Natural killer cell treated with Interleukin-12 subunit alpha and Interleukin-12 subunit beta and Interleukin-15 and Interleukin-18, amount 100 ng/mL, for 72 hours (primary cell): Measurements from ENCODE around the gene TMEM69. TPM values are rescaled to one million over a fixed set of nuclear protein-coding genes. Genes with fewer than 3 reads are reported as not detected.
"Not testable (repeated sequence)": the region's sequence is repeated elsewhere in the genome, so short reads cannot be mapped to it uniquely, and the experiment has no call there.

Experiments
- ATAC-seq, 2 donors: fragments of 150-1000 bp; cut with Tn5 transposase in 1 of 2; sonication (Bioruptor Pico), chemical (Tn5 transposase) in 1 of 2; 2 replicates each; pipeline ENCODE4 v1.10.0; 2021
- DNase-seq: peaks from one replicate; pipeline ENCODE4 v3.0.0; 2022; ENCODE audit warnings: low spot score
- H3K27ac Mint-ChIP-seq, 2 donors: 1 replicate in 1 of 2; 2 replicates in 1 of 2; pipeline ENCODE4 v1.8.0; 2022; ENCODE audit warnings: mixed read lengths in 2 of 2, mild to moderate bottlenecking in 1 of 2, moderate library complexity in 1 of 2
- H3K27me3 Mint-ChIP-seq, 2 donors: 1 replicate in 1 of 2; 2 replicates in 1 of 2; pipeline ENCODE4 v1.8.0; 2022; ENCODE audit warnings: mixed read lengths in 2 of 2
- H3K36me3 Mint-ChIP-seq: one replicate; pipeline ENCODE4 v1.8.0; 2022; ENCODE audit warnings: mixed read lengths
- H3K4me1 Mint-ChIP-seq, 2 donors: 1 replicate in 1 of 2; 2 replicates in 1 of 2; pipeline ENCODE4 v1.8.0; 2022; ENCODE audit warnings: low read depth in 2 of 2, mixed read lengths in 2 of 2, mild to moderate bottlenecking in 1 of 2
- H3K4me3 Mint-ChIP-seq: one replicate; pipeline ENCODE4 v1.8.0; 2022; ENCODE audit warnings: mixed read lengths
- H3K9me3 Mint-ChIP-seq: 2 replicates; pipeline ENCODE4 v1.8.0; 2022; ENCODE audit warnings: mixed read lengths
- total RNA-seq, 2 donors: library from RNA; stranded (reverse); gene quantifications; one replicate each; pipeline ENCODE4 v1.2.3, GENCODE V29; 2022

The TMEM69 gene
- total RNA-seq, 2 donors from 2014 or later = 18.7 to 19.4 TPM

DNA sequence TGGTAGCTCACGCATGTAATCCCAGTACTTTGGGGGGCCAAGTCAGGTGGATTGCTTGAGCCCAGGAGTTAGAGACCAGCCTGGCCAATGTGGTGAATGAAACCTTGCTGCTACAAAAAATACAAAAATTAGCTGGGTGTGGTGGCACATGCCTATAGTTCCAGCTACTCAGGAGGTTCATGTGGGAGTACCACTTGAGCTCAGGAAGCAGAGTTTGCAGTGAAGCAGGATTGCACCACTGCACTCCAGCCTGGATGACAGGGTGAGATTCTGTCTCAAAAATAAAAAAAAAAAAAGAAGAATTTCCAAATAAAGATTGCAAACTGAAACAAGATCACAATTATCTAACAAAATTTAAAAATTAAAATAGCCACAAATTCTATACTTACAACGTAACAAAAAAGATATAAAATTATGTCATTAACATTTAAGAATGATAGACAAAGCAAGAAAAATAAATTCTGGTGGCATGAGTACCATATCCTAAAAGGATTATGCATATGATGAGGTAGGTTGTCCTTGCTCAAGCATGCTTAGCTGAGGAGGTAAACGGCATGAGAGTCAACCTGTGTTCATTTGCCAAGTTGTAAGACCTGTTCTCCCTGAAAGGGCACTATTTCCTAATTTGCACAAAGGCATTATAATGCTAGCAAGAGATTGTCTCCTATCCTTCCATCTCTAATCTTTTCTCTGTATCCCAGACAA, 42.2 kb downstream of the TMEM69 start:
- no peak for ATAC-seq
- H3K27me3 Mint-ChIP-seq = no peaks in the 10 kb centered on the region
- no peaks in the 10 kb centered on the region for H3K9me3 Mint-ChIP-seq
- no peak for DNase-seq
- H3K4me3 Mint-ChIP-seq = no peak overlapping the region
- no peaks in the 10 kb centered on the region for H3K36me3 Mint-ChIP-seq
- no peak overlapping the region for H3K27ac Mint-ChIP-seq
- H3K4me1 Mint-ChIP-seq = peaks cover 5 to 7% of the 10 kb centered on the region in 2 donors

DNA sequence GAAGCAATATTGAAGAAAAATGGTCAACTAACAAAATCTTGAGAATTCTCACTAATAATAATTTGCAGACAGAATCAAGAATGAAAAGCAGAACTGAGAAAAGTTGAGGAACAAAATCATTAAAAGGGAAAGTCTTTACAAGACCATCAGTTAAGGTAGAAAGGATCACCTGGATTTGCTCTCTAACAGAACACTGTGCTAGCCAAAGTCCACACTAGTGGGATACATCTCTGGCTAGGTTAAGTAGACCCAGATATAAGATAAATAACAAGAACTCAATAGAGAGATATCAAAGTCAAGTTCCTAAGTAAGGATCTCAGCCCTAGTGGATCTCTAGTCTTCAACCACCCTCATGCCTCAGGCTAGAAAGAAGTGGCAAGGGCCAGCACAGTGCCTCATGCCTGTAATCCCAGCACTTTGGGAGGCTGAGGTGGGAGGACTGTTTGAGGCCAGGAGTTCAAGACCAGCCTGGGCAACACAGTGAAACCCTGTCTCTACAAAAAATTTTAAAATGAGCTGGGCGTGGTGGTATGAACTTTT, 42.9 kb downstream of the TMEM69 start:
- ATAC-seq = no peak
- no peak overlapping the region for H3K4me3 Mint-ChIP-seq
- no peaks in the 10 kb centered on the region for H3K9me3 Mint-ChIP-seq
- peaks cover 5 to 7% of the 10 kb centered on the region in 2 donors for H3K4me1 Mint-ChIP-seq
- no peaks in the 10 kb centered on the region for H3K27me3 Mint-ChIP-seq
- H3K36me3 Mint-ChIP-seq = no peaks in the 10 kb centered on the region
- no peak for DNase-seq
- no peak overlapping the region for H3K27ac Mint-ChIP-seq

DNA sequence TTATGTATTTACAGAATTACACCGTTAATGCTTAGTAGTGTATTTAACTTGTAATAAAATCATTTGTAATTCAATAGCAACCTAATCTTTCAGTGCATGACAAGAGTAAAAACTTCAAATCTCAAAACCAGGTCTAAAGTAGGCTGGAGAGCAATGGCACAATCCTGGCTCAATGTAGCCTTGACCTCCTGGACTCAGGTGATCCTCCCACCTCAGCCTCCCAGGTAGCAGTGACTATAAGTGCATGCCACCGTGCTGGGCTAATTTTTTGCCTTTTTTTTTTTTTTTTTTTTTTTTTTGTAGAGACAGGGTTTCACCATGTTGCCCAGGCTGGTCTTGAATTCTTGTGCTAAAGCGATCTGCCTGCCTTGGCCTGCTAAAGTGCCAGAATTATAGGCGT, 51.2 kb downstream of the TMEM69 start:
- no peaks in the 10 kb centered on the region for H3K27me3 Mint-ChIP-seq
- H3K4me3 Mint-ChIP-seq = no peak overlapping the region
- no peak overlapping the region for H3K27ac Mint-ChIP-seq
- ATAC-seq (no peak), DNase-seq (no peak)
- H3K9me3 Mint-ChIP-seq = no peaks in the 10 kb centered on the region
- H3K4me1 Mint-ChIP-seq = peaks cover 5% of the 10 kb centered on the region in 2 donors
- H3K36me3 Mint-ChIP-seq = peaks cover 6% of the 10 kb centered on the region

DNA sequence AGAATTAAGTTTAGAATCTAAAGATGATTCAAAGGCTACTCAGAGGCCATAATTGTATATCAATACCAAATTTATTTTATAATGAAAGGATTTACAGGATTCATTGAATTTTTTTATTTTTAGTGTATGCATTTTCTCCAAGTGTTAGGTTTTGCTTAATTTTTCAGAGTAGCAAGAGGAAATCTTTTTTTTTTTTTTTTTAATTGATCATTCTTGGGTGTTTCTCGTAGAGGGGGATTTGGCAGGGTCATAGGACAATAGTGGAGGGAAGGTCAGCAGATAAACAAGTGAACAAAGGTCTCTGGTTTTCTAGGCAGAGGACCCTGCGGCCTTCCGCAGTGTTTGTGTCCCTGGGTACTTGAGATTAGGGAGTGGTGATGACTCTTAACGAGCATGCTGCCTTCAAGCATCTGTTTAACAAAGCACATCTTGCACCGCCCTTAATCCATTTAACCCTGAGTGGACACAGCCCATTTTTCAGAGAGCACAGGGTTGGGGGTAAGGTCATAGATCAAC, 51.7 kb downstream of the TMEM69 start:
- not testable (repeated sequence) for H3K27me3 Mint-ChIP-seq, H3K4me1 Mint-ChIP-seq, H3K4me3 Mint-ChIP-seq, H3K27ac Mint-ChIP-seq, H3K9me3 Mint-ChIP-seq, DNase-seq, ATAC-seq, H3K36me3 Mint-ChIP-seq

Other genes starting within 250 kb of the TMEM69 start
- 1 to 10 TPM; 2.4 to 4.0 TPM for gene TESK2, start 197.0 kb upstream of the TMEM69 start, total RNA-seq
- 1 to 10 TPM; 2.4 to 8.4 TPM for gene CCDC163, start 188.1 kb upstream of the TMEM69 start, total RNA-seq
- 1 to 10 TPM; 3.8 to 5.6 TPM for gene MMACHC, start 187.9 kb upstream of the TMEM69 start, total RNA-seq
- 100 to 1,000 TPM; 246 to 396 TPM for gene PRDX1, start 166.3 kb upstream of the TMEM69 start, total RNA-seq
- 100 to 1,000 TPM; 137 to 181 TPM for gene AKR1A1, start 137.4 kb upstream of the TMEM69 start, total RNA-seq
- gene NASP, start 104.1 kb upstream of the TMEM69 start, total RNA-seq = 100 to 1,000 TPM; 145 to 291 TPM
- gene CCDC17, start 64.1 kb upstream of the TMEM69 start, total RNA-seq = 1 to 10 TPM; 4.4 to 6.9 TPM
- gene GPBP1L1, start 1.6 kb upstream of the TMEM69 start, total RNA-seq = 100 to 1,000 TPM; 100 to 140 TPM
- gene IPP, start 62.5 kb downstream of the TMEM69 start, total RNA-seq = 10 to 100 TPM; 16.2 to 16.5 TPM
- gene MAST2, start 115.4 kb downstream of the TMEM69 start, total RNA-seq = 10 to 100 TPM; 31.8 to 73.2 TPM